Amniotic stem cell (primary cell): ENCODE measurements around the gene ADGRE3.
A peak's percentile ranks its signal among the peaks of the same experiment; 100 is the strongest.
"Not testable (repeated sequence)": the region's sequence is repeated elsewhere in the genome, so short reads cannot be mapped to it uniquely, and the experiment has no call there.

ENCODE experiments used
- DNase-seq: peaks from one replicate; lab custom pipeline; 2025; lab: John Stamatoyannopoulos, UW

ADGRE3 gene

GRCh38 chr19:14595558-14595957 lies 79.1 kb downstream of the ADGRE3 start:
- no peak for DNase-seq

DNA sequence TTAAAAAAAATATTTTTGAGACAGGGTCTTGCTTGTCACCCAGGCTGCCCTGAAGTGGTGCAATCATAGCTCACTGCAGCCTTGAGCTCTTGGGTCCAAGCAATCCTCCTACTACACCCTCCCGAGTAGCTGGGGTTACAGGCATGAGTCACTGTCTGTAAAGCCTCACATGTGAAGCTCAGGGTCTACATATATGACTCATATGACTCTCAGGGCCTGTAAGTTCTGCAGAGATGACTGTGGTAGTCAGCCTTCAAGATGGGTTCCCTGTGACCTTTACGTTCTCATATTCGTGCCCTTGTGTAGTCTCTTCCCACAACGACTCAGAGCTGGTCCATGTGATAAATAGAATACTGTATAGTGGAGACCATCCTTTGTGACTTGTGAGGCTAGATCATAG lies 85.2 kb downstream of the ADGRE3 start:
- DNase-seq: not testable (repeated sequence)

DNA sequence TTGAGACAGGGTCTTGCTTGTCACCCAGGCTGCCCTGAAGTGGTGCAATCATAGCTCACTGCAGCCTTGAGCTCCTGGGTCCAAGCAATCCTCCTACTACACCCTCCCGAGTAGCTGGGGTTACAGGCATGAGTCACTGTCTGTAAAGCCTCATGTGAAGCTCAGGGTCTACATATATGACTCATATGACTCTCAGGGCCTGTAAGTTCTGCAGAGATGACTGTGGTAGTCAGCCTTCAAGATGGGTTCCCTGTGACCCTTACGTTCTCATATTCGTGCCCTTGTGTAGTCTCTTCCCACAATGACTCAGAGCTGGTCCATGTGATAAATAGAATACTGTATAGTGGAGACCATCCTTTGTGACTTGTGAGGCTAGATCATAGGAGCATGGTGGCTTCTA lies 89.5 kb downstream of the ADGRE3 start:
- not testable (repeated sequence) for DNase-seq

- DNase-seq: not testable (repeated sequence)
Observed at GRCh38 chr19:14584372-14584771, 90.3 kb downstream of the ADGRE3 start.

- DNase-seq: no peak
Observed at GRCh38 chr19:14582894-14583340, 91.7 kb downstream of the ADGRE3 start, which contains the start of gene CLEC17A. CLEC17A (plus strand) TSS chr19:14583084; CDS start chr19:14583161, 77 bp downstream.

- DNase-seq: no peak
Observed at GRCh38 chr19:14580623-14581237, 93.9 kb downstream of the ADGRE3 start.

- DNase-seq: no peak
Observed at GRCh38 chr19:14577885-14578427, 96.7 kb downstream of the ADGRE3 start.

DNA sequence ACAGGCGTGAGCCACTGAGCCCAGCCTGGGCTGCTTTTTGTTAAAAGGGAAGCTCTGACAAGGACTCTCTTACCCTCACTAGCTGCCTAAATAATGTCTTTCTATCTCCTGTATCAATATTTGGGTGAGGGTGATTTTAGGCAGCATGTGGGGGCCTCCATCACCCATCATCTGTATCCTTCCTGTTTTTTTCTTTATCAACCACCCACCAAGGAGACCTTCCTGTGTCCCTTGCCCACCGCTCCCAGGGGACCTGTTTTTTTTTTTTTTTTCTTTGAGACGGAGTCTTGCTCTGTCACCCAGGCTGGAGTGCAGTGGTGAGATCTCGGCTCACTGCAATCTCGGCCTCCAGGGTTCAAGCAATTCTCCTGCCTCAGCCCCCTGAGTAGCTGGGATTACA lies 97.4 kb downstream of the ADGRE3 start:
- no peak for DNase-seq

GRCh38 chr19:14576363-14576762 lies 98.3 kb downstream of the ADGRE3 start:
- no peak for DNase-seq

DNA sequence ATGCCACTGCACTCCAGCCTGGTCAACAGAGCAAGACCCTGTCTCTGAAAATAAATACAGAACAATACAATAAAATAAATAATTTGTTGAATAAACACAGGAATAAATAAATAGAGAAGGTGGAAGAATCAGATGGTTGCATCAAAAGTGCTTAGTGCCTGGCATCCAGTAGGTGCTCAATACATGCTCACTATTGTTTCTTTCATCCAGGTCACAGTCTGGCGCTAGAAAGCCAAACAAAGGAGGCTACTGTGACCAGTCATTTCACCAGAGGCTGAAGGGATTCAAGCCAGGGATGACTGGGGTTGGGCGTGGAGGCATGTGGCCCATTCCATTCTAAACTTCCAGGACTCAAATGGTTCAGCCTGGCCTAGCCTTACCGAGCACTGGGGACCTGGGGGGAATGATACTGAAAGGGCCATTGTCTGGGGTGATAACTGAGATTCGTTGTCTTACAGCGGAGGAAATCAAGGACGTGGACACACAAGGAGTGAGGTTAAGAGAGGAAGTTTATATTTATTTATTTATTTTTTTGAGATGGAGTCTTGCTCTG lies 99.1 kb downstream of the ADGRE3 start:
- no peak for DNase-seq

- DNase-seq: peak; percentile 89
Observed at GRCh38 chr19:14571695-14572490, 102.8 kb downstream of the ADGRE3 start, which contains the start of gene NDUFB7. NDUFB7 (minus strand) TSS chr19:14572066; CDS start chr19:14572000, 66 bp downstream.

DNA sequence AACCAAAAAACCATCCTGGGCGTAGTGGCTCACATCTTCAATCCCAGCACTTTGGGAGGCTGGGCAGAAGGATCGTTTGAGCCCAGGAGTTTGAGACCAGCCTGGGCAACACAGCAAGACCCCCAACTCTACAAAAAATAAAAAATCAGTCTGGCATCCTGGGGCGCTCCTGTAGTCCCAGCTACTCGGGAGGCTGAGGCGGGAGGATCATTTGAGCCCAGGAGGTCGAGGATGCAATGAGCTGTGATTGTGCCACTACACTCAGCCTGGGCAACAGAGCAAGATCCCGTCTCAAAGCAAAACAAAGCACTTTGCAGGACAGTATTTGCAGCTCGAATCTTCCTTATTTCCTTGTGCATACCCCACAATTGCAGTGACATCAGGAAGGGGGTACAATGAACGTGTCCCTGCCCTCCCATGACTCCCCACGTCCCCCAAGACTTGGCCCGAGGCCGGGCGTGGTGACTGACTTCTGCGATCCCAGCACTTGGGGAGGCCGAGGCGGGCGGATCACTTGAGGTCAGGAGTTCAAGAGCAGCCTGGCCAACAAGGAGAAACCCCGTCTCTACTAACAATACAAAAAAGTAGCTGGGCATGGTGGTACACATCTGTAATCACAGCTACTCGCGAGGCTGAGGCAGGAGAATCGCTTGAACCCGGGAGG lies 103.6 kb downstream of the ADGRE3 start:
- DNase-seq: no peak
